ENCODE results near the gene LGR5.

DNA sequence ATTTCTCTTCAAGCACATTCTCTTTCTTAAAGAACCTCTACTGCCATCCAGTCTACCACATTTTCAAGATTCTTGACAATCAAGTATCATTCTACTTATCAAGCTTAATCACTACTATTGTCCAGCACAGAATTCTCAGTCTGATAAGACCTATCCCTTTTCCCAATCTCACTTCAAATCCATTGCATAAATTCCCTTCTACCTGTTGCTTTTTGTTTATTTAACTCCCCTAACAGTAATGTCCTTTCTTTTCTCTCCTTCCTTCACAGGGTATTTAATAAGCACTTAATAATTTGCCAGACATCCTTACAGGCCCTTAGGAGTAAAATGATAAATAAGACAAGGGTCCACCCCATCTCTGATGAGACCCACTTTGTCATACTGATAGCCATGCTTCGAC, 182.3 kb downstream of the LGR5 start:
- TF ChIP-seq, protein P1, sequence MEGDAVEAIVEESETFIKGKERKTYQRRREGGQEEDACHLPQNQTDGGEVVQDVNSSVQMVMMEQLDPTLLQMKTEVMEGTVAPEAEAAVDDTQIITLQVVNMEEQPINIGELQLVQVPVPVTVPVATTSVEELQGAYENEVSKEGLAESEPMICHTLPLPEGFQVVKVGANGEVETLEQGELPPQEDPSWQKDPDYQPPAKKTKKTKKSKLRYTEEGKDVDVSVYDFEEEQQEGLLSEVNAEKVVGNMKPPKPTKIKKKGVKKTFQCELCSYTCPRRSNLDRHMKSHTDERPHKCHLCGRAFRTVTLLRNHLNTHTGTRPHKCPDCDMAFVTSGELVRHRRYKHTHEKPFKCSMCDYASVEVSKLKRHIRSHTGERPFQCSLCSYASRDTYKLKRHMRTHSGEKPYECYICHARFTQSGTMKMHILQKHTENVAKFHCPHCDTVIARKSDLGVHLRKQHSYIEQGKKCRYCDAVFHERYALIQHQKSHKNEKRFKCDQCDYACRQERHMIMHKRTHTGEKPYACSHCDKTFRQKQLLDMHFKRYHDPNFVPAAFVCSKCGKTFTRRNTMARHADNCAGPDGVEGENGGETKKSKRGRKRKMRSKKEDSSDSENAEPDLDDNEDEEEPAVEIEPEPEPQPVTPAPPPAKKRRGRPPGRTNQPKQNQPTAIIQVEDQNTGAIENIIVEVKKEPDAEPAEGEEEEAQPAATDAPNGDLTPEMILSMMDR (conservative IDR thresholded peaks at IDR 0.05 in 1 of 2, IDR thresholded peaks at IDR 0.05 in 1 of 2; ENCODE audit: extremely low read depth in 1 of 2, insufficient read depth in 1 of 2, low read depth in 1 of 2, low read length in 2 of 2), result no peak
- no peak for TF ChIP-seq EZH2 (IDR thresholded peaks at IDR 0.05; ENCODE audit: borderline replicate concordance, low read length)
